HUES64 (cell line): ENCODE data around the gene RGS17.

ENCODE experiments used
- H3K27ac ChIP-seq: 2 replicates; pipeline ENCODE4 v1.7.0; 2013; ENCODE audit warnings: low read depth, low read length, inconsistent platforms
- H3K27me3 ChIP-seq: 2 replicates; pipeline ENCODE4 v1.6.1; 2013; ENCODE audit warnings: mild to moderate bottlenecking, low read length; ENCODE audit not compliant: insufficient read depth
- H3K36me3 ChIP-seq: 2 replicates; pipeline ENCODE4 v1.6.1; 2013; ENCODE audit warnings: mild to moderate bottlenecking, low read length; ENCODE audit not compliant: insufficient read depth
- H3K4me1 ChIP-seq: 2 replicates; pipeline ENCODE4 v1.6.1; 2013; ENCODE audit warnings: mild to moderate bottlenecking, low read length, moderate library complexity; ENCODE audit not compliant: insufficient read depth
- H3K4me3 ChIP-seq: 2 replicates; pipeline ENCODE4 v1.5.1; 2013; ENCODE audit warnings: mild to moderate bottlenecking, low read length, moderate library complexity
- H3K9ac ChIP-seq: 2 replicates; pipeline ENCODE4 v1.6.1; 2013; ENCODE audit warnings: mild to moderate bottlenecking, low read depth, low read length
- H3K9me3 ChIP-seq: 2 replicates; pipeline ENCODE4 v1.6.1; 2013; ENCODE audit warnings: low read depth, low read length; ENCODE audit not compliant: insufficient read depth
- WGBS: fragments of 150-250, 120-280 bp; methylation state at CpG from one replicate; pipeline ENCODE4 v1.1.7; 2013; ENCODE audit warnings: missing lambda C conversion rate; 5-methylcytosine and 5-hydroxymethylcytosine counted together

Gene RGS17

GRCh38 chr6:153032255-153032882 is 98.7 kb downstream of the RGS17 start:
- H3K36me3 ChIP-seq, result no peaks in the 10 kb centered on the region
- H3K9me3 ChIP-seq, result no peaks in the 10 kb centered on the region
- H3K27ac ChIP-seq, result no peak overlapping the region
- WGBS, result 97% methylated on average over 7 of the region's 9 CpGs
- no peaks in the 10 kb centered on the region for H3K27me3 ChIP-seq
- peaks cover 18% of the 10 kb centered on the region for H3K4me1 ChIP-seq
- H3K9ac ChIP-seq, result no peak overlapping the region
- H3K4me3 ChIP-seq, result no peak overlapping the region

GRCh38 chr6:153031335-153031955 is 99.6 kb downstream of the RGS17 start:
- WGBS, result 78% methylated on average over 1 of the region's 1 CpG
- H3K27ac ChIP-seq, result no peak overlapping the region
- H3K4me1 ChIP-seq, result peaks cover 18% of the 10 kb centered on the region
- no peak overlapping the region for H3K4me3 ChIP-seq
- H3K27me3 ChIP-seq, result no peaks in the 10 kb centered on the region
- no peaks in the 10 kb centered on the region for H3K9me3 ChIP-seq
- H3K9ac ChIP-seq, result no peak overlapping the region
- H3K36me3 ChIP-seq, result no peaks in the 10 kb centered on the region

GRCh38 chr6:153028963-153029362 is 102.1 kb downstream of the RGS17 start:
- Histone ChIP-seq H3K9ac (no peak overlapping the region), H3K27me3 (no peaks in the 10 kb centered on the region), H3K4me1 (peaks cover 18% of the 10 kb centered on the region), H3K9me3 (no peaks in the 10 kb centered on the region), H3K27ac (no peak overlapping the region), H3K4me3 (no peak overlapping the region), H3K36me3 (no peaks in the 10 kb centered on the region)
- 90% methylated on average over 4 of the region's 4 CpGs for WGBS

- WGBS, result 92% methylated on average over 2 of the region's 2 CpGs
- no peak overlapping the region for H3K9ac ChIP-seq
- H3K27me3 ChIP-seq, result no peaks in the 10 kb centered on the region
- no peaks in the 10 kb centered on the region for H3K36me3 ChIP-seq
- no peaks in the 10 kb centered on the region for H3K9me3 ChIP-seq
- peaks cover 18% of the 10 kb centered on the region for H3K4me1 ChIP-seq
- no peak overlapping the region for H3K27ac ChIP-seq
- H3K4me3 ChIP-seq, result no peak overlapping the region
Measured at GRCh38 chr6:153028286-153028685, 102.8 kb downstream of the RGS17 start.

- WGBS, result 96% methylated on average over 4 of the region's 4 CpGs
- peaks cover 18% of the 10 kb centered on the region for H3K4me1 ChIP-seq
- no peaks in the 10 kb centered on the region for H3K27me3 ChIP-seq
- H3K36me3 ChIP-seq, result no peaks in the 10 kb centered on the region
- H3K9me3 ChIP-seq, result no peaks in the 10 kb centered on the region
- H3K9ac ChIP-seq, result no peak overlapping the region
- no peak overlapping the region for H3K27ac ChIP-seq
- H3K4me3 ChIP-seq, result no peak overlapping the region
Measured at GRCh38 chr6:153027480-153027879, 103.6 kb downstream of the RGS17 start.

- 63% methylated on average over 1 of the region's 1 CpG for WGBS
- Histone ChIP-seq H3K9ac (no peak overlapping the region), H3K27ac (no peak overlapping the region), H3K4me3 (no peak overlapping the region), H3K4me1 (no peaks in the 10 kb centered on the region), H3K9me3 (no peaks in the 10 kb centered on the region), H3K27me3 (no peaks in the 10 kb centered on the region), H3K36me3 (no peaks in the 10 kb centered on the region)
Measured at GRCh38 chr6:153024709-153025017, 106.4 kb downstream of the RGS17 start.

GRCh38 chr6:153023977-153024708 is 106.9 kb downstream of the RGS17 start:
- no peak overlapping the region for H3K27ac ChIP-seq
- no peaks in the 10 kb centered on the region for H3K4me1 ChIP-seq
- H3K36me3 ChIP-seq, result no peaks in the 10 kb centered on the region
- no peaks in the 10 kb centered on the region for H3K27me3 ChIP-seq
- H3K4me3 ChIP-seq, result no peak overlapping the region
- no peak overlapping the region for H3K9ac ChIP-seq
- H3K9me3 ChIP-seq, result no peaks in the 10 kb centered on the region
- WGBS, result 69% methylated on average over 6 of the region's 6 CpGs

- no peaks in the 10 kb centered on the region for H3K36me3 ChIP-seq
- no peak overlapping the region for H3K27ac ChIP-seq
- no peak overlapping the region for H3K9ac ChIP-seq
- H3K4me3 ChIP-seq, result no peak overlapping the region
- no peaks in the 10 kb centered on the region for H3K4me1 ChIP-seq
- no peaks in the 10 kb centered on the region for H3K9me3 ChIP-seq
- WGBS, result 92% methylated on average over 2 of the region's 3 CpGs
- H3K27me3 ChIP-seq, result no peaks in the 10 kb centered on the region
Measured at GRCh38 chr6:153018355-153018754, 112.7 kb downstream of the RGS17 start.

- Histone ChIP-seq H3K4me3 (no peak overlapping the region), H3K36me3 (no peaks in the 10 kb centered on the region), H3K27me3 (no peaks in the 10 kb centered on the region), H3K4me1 (no peaks in the 10 kb centered on the region), H3K9ac (no peak overlapping the region), H3K27ac (no peak overlapping the region), H3K9me3 (no peaks in the 10 kb centered on the region)
- WGBS, result 93% methylated on average over 3 of the region's 3 CpGs
Measured at GRCh38 chr6:153016846-153017245, 114.2 kb downstream of the RGS17 start.

- H3K4me3 ChIP-seq, result no peak overlapping the region
- no peaks in the 10 kb centered on the region for H3K36me3 ChIP-seq
- H3K27ac ChIP-seq, result no peak overlapping the region
- no peaks in the 10 kb centered on the region for H3K27me3 ChIP-seq
- no peaks in the 10 kb centered on the region for H3K4me1 ChIP-seq
- WGBS, result 93% methylated on average over 3 of the region's 4 CpGs
- no peak overlapping the region for H3K9ac ChIP-seq
- no peaks in the 10 kb centered on the region for H3K9me3 ChIP-seq
Measured at GRCh38 chr6:153015094-153015640, 115.9 kb downstream of the RGS17 start.

GRCh38 chr6:153013438-153013837 is 117.6 kb downstream of the RGS17 start:
- Histone ChIP-seq H3K36me3 (no peaks in the 10 kb centered on the region), H3K9me3 (no peaks in the 10 kb centered on the region), H3K4me1 (no peaks in the 10 kb centered on the region), H3K27ac (no peak overlapping the region), H3K9ac (no peak overlapping the region), H3K27me3 (no peaks in the 10 kb centered on the region), H3K4me3 (no peak overlapping the region)
- 98% methylated on average over 2 of the region's 2 CpGs for WGBS
